Stimulated activated naive B cell treated with anti-CD40 and anti-IgM and Interleukin-4, amounts not matched to agents 10 μg/mL and 1 μg/mL and 100 μg/mL, for 72 hours (primary cell): Measurements from ENCODE around the gene NATD1.

Experiments used
- ATAC-seq, 2 donors: fragments of 150-1000 bp; cut with Tn5 transposase; replicated peaks; 2 replicates each; pipeline ENCODE4 v1.10.0; 2021; ENCODE audit warnings: moderate library complexity in 1 of 2
- DNase-seq: peaks from one replicate; pipeline ENCODE4 v3.0.0; 2021
- H3K27ac Mint-ChIP-seq: one replicate; pipeline ENCODE4 v1.8.0; 2022; ENCODE audit warnings: mild to moderate bottlenecking, mixed read lengths
- H3K27me3 Mint-ChIP-seq, 2 donors: one replicate each; pipeline ENCODE4 v1.8.0; 2022; ENCODE audit warnings: mixed read lengths in 2 of 2
- H3K36me3 Mint-ChIP-seq, 2 donors: one replicate each; pipeline ENCODE4 v1.8.0; 2022; ENCODE audit warnings: mixed read lengths in 2 of 2, mild to moderate bottlenecking in 1 of 2
- H3K4me1 Mint-ChIP-seq, 2 donors: one replicate each; pipeline ENCODE4 v1.8.0; 2022; ENCODE audit warnings: mixed read lengths in 2 of 2, mild to moderate bottlenecking in 1 of 2
- H3K4me3 Mint-ChIP-seq, 2 donors: one replicate each; pipeline ENCODE4 v1.8.0; 2022; ENCODE audit warnings: mild to moderate bottlenecking in 2 of 2, mixed read lengths in 2 of 2, moderate library complexity in 1 of 2
- H3K9me3 Mint-ChIP-seq, 2 donors: one replicate each; pipeline ENCODE4 v1.8.0; 2022; ENCODE audit warnings: mixed read lengths in 2 of 2, mild to moderate bottlenecking in 1 of 2

The NATD1 gene

DNA sequence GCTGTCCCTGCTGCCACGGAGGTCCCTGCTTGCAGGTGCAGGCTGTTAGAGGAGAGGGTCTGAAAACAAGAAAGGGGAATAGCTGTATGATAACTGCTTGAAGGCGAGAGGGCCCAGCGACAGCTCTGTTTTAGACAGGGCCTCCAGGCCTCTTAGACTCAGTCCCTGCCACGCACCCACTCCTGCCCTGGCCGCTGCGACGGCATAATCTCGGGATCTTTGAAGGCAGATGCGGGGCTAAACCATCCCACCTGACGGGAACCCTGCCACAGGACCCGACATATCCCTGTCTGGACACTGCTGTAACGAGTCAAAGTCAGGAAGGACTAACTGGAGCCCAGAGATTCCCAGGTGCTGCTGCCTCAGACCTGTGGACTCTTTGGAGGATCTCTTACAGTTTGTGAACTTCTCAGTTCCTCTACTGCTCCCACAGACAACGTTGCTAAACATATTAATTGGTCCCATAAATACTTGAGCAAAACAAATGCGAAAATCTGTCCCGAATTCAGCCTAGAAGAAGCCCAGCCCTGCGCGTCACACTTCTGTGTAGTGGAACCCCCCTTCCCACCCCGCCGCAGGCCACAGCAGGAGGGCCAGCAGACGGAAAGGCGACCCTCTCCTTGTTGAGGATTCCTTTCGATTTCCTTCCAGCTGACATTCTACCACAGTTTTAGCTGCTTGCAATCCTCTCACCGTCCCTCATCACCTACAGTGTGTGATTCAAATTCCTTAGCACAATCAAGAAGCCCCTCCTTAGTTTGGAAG, 38.3 kb downstream of the NATD1 start:
- DNase-seq (no peak), ATAC-seq (peak; percentile 25 to 27)
- H3K4me3 Mint-ChIP-seq: peak overlapping the region; percentile 90 to 96
- H3K27ac Mint-ChIP-seq: peak overlapping the region; percentile 88
- H3K4me1 Mint-ChIP-seq: peaks cover 23 to 50% of the 10 kb centered on the region in 2 donors
- H3K9me3 Mint-ChIP-seq: no peaks in the 10 kb centered on the region
- H3K36me3 Mint-ChIP-seq: peaks cover 15 to 21% of the 10 kb centered on the region in 2 donors
- H3K27me3 Mint-ChIP-seq: no peaks in the 10 kb centered on the region

DNA sequence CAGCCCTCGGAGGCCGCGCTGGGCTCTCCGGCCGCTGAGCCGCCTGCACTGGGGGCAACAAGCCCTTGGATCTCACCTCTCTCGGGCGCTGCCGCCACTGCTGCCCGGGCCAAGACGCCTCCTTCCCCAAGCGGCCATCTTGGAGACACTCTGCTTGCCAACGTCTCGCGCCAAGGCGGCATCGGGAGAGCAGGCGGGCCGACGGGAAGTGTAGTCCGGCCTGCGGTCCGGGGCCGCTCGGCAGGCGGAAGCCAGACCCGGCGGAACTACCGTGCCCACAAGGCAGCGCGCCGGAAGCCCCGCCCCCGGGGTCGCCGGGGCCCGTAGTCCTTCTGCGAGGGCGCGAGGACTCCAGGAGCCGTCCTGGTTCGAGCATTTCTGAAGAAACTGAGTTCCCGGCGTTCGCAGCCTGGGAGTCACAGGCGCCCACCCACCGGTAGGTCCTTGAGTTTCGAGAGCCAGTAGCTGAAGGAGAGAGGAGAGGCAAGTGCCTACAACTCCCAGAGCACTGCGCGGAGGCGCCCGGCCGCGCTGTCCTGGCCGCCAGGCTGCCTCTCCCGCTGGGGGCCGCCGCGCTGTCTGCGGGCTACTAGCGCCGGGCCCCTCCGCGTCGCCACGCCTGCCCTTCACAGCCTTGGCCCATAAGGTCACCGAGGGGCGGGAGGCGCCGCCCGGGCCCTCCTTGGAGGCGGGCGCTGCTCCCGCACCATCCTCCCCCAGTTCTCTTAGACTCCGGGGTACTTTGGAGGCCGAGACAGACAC, 39.0 kb downstream of the NATD1 start, which contains the start of gene TMEM11:
TMEM11 (minus strand) TSS at position 147 of the 762 bp plus-strand sequence; CDS start at position 138, 9 bp downstream.
- H3K36me3 Mint-ChIP-seq: peaks cover 15 to 21% of the 10 kb centered on the region in 2 donors
- H3K27me3 Mint-ChIP-seq: no peaks in the 10 kb centered on the region
- ATAC-seq (peak; percentile 92 to 94), DNase-seq (peak; percentile 95)
- H3K9me3 Mint-ChIP-seq: no peaks in the 10 kb centered on the region
- peak within 1 kb of the TSS; percentile 90 to 96 for H3K4me3 Mint-ChIP-seq
- H3K4me1 Mint-ChIP-seq: peaks cover 23 to 50% of the 10 kb centered on the region in 2 donors
- peak within 1 kb of the TSS; percentile 98 for H3K27ac Mint-ChIP-seq

DNA sequence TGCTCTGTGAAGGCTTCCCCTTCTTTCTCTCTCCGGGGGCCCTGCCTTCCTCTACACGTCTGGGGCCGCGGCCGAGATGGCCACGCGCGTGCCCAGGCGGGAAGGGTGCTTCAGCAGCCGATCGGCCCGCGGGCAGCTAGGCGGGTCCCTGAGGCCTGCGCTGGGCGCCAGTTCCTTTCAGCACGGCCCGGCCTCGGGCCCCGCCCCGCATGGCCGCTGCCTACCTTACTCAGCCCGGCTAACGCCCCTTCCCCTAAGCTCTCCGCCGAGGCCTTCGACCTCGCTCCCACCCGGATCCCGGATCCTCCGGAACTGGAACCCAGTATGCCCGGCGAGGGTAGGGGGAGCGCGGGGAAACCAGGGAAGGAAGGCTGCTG, 39.6 kb downstream of the NATD1 start:
- peaks cover 23 to 52% of the 10 kb centered on the region in 2 donors for H3K4me1 Mint-ChIP-seq
- peaks cover 13 to 20% of the 10 kb centered on the region in 2 donors for H3K36me3 Mint-ChIP-seq

DNA sequence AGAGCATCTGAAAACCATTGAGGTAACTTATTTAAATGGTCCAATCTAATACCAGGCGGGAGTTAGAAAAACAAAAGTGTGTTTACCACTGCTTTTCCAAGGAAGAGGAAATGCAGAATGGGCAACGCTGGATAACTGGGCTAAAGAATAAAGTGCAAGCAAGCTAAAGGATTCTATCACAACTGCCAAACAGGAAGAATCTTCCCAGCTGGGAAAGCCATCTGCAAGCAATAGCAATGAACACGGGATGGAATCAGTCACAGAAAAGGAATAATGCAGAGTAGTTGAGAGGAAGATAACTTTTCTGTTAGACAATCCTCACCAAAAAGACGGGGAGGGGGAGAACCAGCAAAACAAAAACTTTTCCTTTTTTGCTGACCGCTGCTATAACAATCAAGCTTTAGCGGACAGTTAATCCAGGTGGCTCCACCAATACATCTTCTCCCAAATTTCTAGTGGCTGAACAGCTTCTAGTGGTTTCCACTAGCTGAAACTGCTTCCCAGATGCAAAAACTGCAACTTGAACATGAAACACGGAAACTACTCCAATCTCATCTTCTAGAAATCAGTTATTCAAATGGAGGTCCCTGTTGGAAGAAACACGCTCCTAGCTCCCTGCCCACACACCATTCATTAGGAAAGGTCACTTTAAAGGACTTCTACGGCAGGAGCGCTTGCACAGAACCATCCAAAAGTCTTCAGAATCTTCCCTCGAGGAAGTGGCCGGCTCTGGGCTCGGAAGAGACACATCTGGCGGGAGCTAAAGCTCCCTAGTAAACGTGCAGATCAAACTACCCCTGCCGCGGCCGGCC, 40.2 kb downstream of the NATD1 start:
- Mint-ChIP-seq H3K27ac (peak overlapping the region; percentile 98), H3K4me1 (peaks cover 23 to 54% of the 10 kb centered on the region in 2 donors), H3K9me3 (no peaks in the 10 kb centered on the region), H3K27me3 (no peaks in the 10 kb centered on the region), H3K36me3 (peaks cover 14 to 19% of the 10 kb centered on the region in 2 donors), H3K4me3 (peak overlapping the region; percentile 90 to 96)
- no peak for DNase-seq
- ATAC-seq: no peak

More for the DNA sequence above, 39.6 kb downstream of the NATD1 start:
- H3K27ac Mint-ChIP-seq: peak overlapping the region; percentile 98
- H3K9me3 Mint-ChIP-seq: no peaks in the 10 kb centered on the region
- ATAC-seq (peak; percentile 22 to 27), DNase-seq (no peak)
- H3K27me3 Mint-ChIP-seq: no peaks in the 10 kb centered on the region
- H3K4me3 Mint-ChIP-seq: peak overlapping the region; percentile 90 to 96

DNA sequence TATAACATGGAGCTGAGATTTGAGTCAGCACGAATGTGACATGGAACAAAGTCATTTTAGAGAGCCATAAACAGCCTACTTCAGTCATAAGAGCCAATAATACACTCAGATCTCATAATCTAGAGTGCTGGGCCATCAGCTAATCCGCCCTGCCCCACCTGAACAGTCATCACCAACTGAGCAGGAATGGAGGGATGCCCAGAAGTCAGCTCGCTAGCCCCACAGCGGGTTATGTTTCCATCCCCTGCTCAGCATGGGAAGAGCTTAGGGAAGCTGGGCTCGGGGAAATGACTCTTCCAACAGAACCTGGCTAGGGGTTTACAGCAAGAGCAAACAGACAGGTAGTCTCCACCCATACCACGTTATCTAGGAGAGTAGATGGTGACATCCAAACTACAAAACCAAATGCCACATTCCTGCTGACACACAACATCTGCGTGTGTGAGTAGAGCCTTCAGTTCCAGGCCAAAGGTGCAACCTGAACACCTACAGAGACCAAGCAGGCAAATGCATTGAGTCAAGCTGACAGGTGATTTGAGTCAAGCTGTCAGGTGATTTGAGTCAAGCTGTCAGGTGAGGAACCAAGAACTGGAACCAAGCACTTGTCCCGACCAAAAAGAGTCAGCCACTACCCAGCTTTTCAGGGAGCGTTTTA, 41.3 kb downstream of the NATD1 start:
- Mint-ChIP-seq H3K27ac (peak overlapping the region; percentile 5), H3K4me1 (peaks cover 23 to 54% of the 10 kb centered on the region in 2 donors), H3K36me3 (peaks cover 7 to 14% of the 10 kb centered on the region in 2 donors), H3K27me3 (no peaks in the 10 kb centered on the region), H3K9me3 (no peaks in the 10 kb centered on the region), H3K4me3 (peak overlapping the region; percentile 6 to 39)
- ATAC-seq: no peak
- no peak for DNase-seq

DNA sequence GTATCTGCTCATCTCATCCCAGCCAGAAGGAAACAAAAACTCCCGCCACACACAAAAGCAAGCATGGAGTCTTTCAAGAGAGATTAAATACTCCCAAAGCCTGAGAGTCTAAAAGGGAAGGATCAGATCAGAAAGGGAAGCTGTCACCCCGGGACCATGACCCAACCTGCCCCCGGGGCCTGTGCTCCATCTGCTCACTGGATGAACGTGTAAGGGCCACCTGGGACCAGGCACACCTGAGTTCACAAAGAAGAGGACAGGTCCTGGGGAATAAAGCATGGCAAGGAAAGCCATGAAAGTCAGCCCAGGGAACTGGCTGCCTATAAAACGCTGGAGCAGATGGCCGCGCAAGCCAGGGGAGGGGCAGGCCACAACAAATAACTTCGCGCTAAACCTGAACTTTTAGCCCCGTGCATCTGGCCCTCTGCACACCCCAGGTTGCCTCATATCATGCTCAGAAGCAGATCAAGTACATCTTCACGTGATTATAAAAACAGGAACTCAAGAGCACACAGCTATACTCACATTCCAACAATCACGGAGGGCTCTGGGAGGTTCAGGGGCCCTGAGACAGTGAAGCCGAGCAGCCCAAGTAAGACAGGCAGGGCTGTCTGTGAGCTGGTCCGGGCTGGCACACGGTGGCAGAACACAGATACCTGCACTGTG, 42.7 kb downstream of the NATD1 start:
- no peaks in the 10 kb centered on the region for H3K9me3 Mint-ChIP-seq
- peaks cover 12% of the 10 kb centered on the region in 2 donors for H3K36me3 Mint-ChIP-seq
- ATAC-seq (no peak), DNase-seq (no peak)
- no peaks in the 10 kb centered on the region for H3K27me3 Mint-ChIP-seq
- H3K4me3 Mint-ChIP-seq: no peak overlapping the region
- H3K4me1 Mint-ChIP-seq: peaks cover 21 to 54% of the 10 kb centered on the region in 2 donors
- peak overlapping the region; percentile 65 for H3K27ac Mint-ChIP-seq

DNA sequence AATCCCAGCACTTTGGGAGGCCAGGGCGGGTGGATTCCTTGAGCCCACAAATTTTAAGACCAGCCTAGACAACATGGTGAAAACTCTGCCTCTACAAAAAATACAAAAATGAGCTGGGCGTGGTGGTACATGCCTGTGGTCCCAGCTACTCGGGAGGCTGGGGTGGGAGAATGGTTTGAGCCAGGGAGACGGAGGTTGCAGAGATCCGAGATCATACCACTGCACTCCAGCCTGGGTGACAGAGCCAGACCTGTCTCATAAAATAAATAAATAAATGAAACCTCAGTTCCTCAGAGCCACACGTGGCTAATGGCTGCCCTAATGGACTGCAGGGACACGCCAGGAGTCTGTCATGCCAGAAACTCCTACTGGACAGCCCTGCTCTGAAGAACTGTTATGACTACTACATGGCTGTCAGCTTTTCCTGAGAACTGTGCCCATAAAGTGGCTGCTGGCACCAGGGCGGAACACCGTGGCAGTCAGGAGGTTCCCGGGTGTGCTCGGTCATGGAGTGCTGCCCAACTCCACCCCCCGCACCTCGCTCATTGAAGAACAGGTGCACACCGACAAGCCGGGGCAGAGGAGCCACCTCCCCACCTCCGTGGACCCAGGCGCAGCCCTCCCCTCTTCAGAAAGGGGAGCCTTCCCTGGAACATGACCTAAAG, 43.6 kb downstream of the NATD1 start:
- Mint-ChIP-seq H3K27me3 (no peaks in the 10 kb centered on the region), H3K9me3 (no peaks in the 10 kb centered on the region), H3K36me3 (peaks cover 12% of the 10 kb centered on the region in 2 donors), H3K27ac (no peak overlapping the region), H3K4me1 (peaks cover 23 to 53% of the 10 kb centered on the region in 2 donors), H3K4me3 (no peak overlapping the region)
- DNase-seq (no peak), ATAC-seq (no peak)

DNA sequence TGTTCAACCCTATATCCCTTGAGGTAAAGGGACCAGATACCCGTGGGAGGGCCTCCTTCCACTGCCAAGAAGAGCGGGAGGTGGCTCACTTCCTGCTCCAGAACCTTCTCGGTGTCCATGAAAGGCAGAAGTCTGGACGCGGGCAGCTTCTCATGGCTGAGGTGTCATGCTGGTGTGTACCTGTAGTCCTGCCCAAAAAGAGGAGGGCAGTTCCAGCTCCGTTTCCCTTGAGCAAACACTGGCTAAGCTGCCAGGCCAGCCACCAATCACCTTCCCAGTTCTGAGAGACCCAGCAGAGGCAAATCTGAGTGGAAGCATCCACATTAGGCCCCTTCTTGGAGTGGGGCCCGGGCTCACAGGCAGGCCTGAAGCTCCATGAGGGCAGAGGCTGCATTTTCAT, 44.9 kb downstream of the NATD1 start:
- no peak for DNase-seq
- Mint-ChIP-seq H3K36me3 (peaks cover 12 to 15% of the 10 kb centered on the region in 2 donors), H3K9me3 (no peaks in the 10 kb centered on the region), H3K27ac (no peak overlapping the region), H3K4me3 (no peak overlapping the region), H3K27me3 (no peaks in the 10 kb centered on the region), H3K4me1 (peaks cover 27 to 57% of the 10 kb centered on the region in 2 donors)
- ATAC-seq: no peak

DNA sequence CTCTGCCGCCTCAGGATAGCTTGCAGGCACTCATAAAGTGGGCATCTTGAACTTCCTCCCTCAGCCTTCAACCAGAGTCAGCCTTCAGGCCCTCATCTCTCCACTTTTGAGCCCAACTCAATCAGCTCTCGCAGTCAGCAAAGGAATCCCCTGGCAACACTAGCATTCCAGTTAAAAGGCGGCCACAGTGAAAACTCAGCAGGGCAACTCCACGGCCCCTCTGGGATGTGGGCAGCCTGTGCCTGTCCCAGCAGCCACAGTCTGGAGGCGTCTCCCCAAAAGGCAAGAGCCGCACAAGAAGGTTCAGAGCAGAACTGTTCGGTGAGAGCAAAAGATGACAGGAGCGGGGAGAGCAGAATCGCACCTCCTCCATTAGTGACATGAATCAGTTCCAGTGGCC, 48.3 kb downstream of the NATD1 start:
- DNase-seq: no peak
- H3K27me3 Mint-ChIP-seq: no peaks in the 10 kb centered on the region
- no peak overlapping the region for H3K4me3 Mint-ChIP-seq
- no peak for ATAC-seq
- peaks cover 29 to 49% of the 10 kb centered on the region in 2 donors for H3K4me1 Mint-ChIP-seq
- H3K27ac Mint-ChIP-seq: peak overlapping the region; percentile 31
- H3K36me3 Mint-ChIP-seq: peaks cover 9 to 13% of the 10 kb centered on the region in 2 donors
- no peaks in the 10 kb centered on the region for H3K9me3 Mint-ChIP-seq

DNA sequence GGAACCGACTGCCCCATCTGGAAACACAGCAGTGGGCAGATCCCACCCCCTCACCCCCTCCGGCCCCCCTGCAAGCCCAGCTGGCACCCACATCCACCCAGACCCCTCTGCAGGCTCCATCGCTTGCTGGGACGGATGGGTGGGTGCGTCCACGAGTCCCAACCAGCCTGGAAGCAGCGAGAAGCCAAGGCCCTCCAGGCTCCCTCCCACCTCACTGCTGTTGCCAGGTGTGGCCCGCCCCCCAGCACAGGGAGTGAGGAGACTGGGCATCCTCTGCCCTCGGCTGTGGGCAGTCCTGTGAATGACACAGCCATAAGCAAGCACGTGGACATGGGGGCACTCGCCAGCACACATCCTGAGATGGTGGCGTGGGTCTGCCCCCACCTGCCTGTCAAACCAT, 50.7 kb downstream of the NATD1 start:
- Mint-ChIP-seq H3K4me1 (peaks cover 33 to 46% of the 10 kb centered on the region in 2 donors), H3K36me3 (peaks cover 15 to 23% of the 10 kb centered on the region in 2 donors), H3K9me3 (no peaks in the 10 kb centered on the region), H3K27ac (no peak overlapping the region), H3K4me3 (no peak overlapping the region), H3K27me3 (no peaks in the 10 kb centered on the region)
- ATAC-seq (no peak), DNase-seq (no peak)

DNA sequence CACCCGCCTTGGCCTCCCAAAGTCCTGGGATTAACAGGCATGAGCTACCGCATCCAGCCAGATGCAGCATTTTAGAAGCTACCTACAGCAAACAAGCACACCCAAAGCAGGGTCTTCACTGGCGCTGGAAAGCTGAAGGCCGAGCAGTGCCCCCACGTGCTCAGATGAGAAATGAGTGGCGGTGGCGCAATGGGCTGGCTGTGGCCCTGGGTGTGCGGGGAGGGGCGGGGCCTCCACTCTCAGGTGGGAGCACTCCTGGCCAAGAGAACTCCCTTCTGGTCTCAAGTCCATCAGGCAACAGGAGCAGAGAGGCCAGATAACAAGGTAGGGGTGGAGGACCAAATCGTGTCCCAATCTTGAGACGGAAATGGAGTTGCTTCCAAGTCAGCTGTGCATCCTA, 51.3 kb downstream of the NATD1 start:
- Mint-ChIP-seq H3K27me3 (no peaks in the 10 kb centered on the region), H3K36me3 (peaks cover 22 to 30% of the 10 kb centered on the region in 2 donors), H3K4me1 (peaks cover 33 to 46% of the 10 kb centered on the region in 2 donors), H3K9me3 (no peaks in the 10 kb centered on the region), H3K27ac (no peak overlapping the region), H3K4me3 (no peak overlapping the region)
- DNase-seq (no peak), ATAC-seq (no peak)

DNA sequence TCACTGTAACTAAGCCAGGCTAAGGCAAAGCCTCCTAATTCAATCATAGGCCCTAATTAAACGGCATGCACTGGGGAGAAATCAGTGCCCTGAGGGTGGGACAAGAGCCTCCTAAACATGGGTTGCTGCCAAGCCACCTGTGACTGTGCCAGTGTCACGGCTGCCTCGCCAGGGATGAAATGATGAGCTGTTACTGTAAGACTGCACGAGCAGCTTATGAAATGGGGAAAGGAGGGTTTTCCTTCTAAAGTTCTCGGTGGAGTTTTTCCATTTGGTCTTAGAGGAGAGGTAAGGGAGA, 52.0 kb downstream of the NATD1 start:
- DNase-seq: no peak
- Mint-ChIP-seq H3K9me3 (no peaks in the 10 kb centered on the region), H3K4me3 (no peak overlapping the region), H3K27me3 (no peaks in the 10 kb centered on the region), H3K27ac (peak overlapping the region; percentile 47), H3K36me3 (peaks cover 27 to 36% of the 10 kb centered on the region in 2 donors), H3K4me1 (peaks cover 33 to 45% of the 10 kb centered on the region in 2 donors)
- no peak for ATAC-seq
